HepG2 (cell line): ENCODE data around the gene ZNF511. TPM values are rescaled to one million over a fixed set of nuclear protein-coding genes. Genes with fewer than 3 reads are reported as not detected.

Experiments used
- ATAC-seq: fragments of 200-7000 bp; cut with Tn5 transposase; 3 replicates; pipeline ENCODE4 v1.9.1; 2020; ENCODE audit warnings: mild to moderate bottlenecking, moderate library complexity
- BruUV-seq: library from RNA; stranded (reverse); fragments of 400-500 nt; replicated peaks from 2 replicates; lab custom pipeline; 2021; lab: Mats Ljungman, UMichigan
- CTCF ChIA-PET: fragments of 300-600 bp; formaldehyde crosslinking; extraction: SDS; loops from one replicate; lab custom pipeline; 2021; ENCODE audit warnings: low total read pairs, inconsistent platforms, low intra/inter-chr PET ratio; lab: Yijun Ruan, JAX
- POLR2A ChIA-PET: fragments of 350-600 bp; sonication (Branson Sonifier 250); formaldehyde crosslinking; loops from one replicate; lab custom pipeline; 2020; ENCODE audit warnings: antibody characterized with exemption, inconsistent platforms; lab: Yijun Ruan, JAX
- DNase-seq: peaks from one replicate; pipeline ENCODE4 v3.0.0-alpha.2; 2015; ENCODE audit warnings: low spot score
- FAIRE-seq: peaks from 3 replicates; lab custom pipeline; 2011; peaks lifted over from hg19 to GRCh38; lab: Jason Lieb, UNC
- H2AFZ ChIP-seq: one replicate; pipeline ENCODE4 v1.6.1; 2011; ENCODE audit warnings: low read length, inconsistent platforms
- H3K27ac ChIP-seq: fragments of 300-600 bp; 3 replicates; pipeline ENCODE4 v1.8.0; 2011; ENCODE audit warnings: mixed run types, mild to moderate bottlenecking, mixed read lengths, low read length, inconsistent platforms; ENCODE audit not compliant: insufficient read depth; ENCODE audit errors: extremely low read length
- H3K27me3 ChIP-seq, 2 experiments: fragments of 200-600 bp in 1 of 2; 2 replicates in 1 of 2; 3 replicates in 1 of 2; pipeline versions ENCODE4 v1.6.0 to v1.8.0; 2011; ENCODE audit warnings: low read length in 2 of 2, mild to moderate bottlenecking in 2 of 2, moderate library complexity in 2 of 2, inconsistent platforms in 1 of 2; ENCODE audit not compliant: insufficient read depth in 2 of 2, control insufficient read depth in 1 of 2
- H3K36me3 ChIP-seq, 2 experiments: fragments of 200-600 bp in 1 of 2; replicated peaks in 1 of 2; 2 replicates in 1 of 2; 3 replicates in 1 of 2; pipeline versions ENCODE4 v1.5.1 to v1.8.0; 2011; ENCODE audit warnings: low read length in 2 of 2, inconsistent platforms in 1 of 2; ENCODE audit not compliant: insufficient read depth in 2 of 2, control insufficient read depth in 1 of 2
- H3K4me1 ChIP-seq: 2 replicates; pipeline ENCODE4 v1.5.1; 2012; ENCODE audit warnings: low read length, inconsistent platforms; ENCODE audit not compliant: insufficient read depth
- H3K4me2 ChIP-seq: 2 replicates; pipeline ENCODE4 v1.6.0; 2011; ENCODE audit warnings: low read depth, low read length, inconsistent platforms
- H3K4me3 ChIP-seq, 3 experiments: fragments of 200-600 bp in 1 of 3; sonication (generic), shearing (Covaris generic) in 1 of 3; replicated peaks in 1 of 3; 2 replicates each; pipeline ENCODE4 v1.5.1; 2011 to 2016; ENCODE audit warnings: low read length in 3 of 3, inconsistent platforms in 2 of 3, low read depth in 2 of 3, mild to moderate bottlenecking in 2 of 3, control low read depth in 1 of 3, mixed read lengths in 1 of 3; ENCODE audit not compliant: insufficient read depth in 1 of 3
- H3K79me2 ChIP-seq: one replicate; pipeline ENCODE4 v1.6.1; 2011; ENCODE audit warnings: low read length, inconsistent platforms; ENCODE audit not compliant: insufficient read depth
- H3K9ac ChIP-seq: 2 replicates; pipeline ENCODE4 v1.6.0; 2011; ENCODE audit warnings: mild to moderate bottlenecking, low read depth, low read length, inconsistent platforms; ENCODE audit not compliant: insufficient read depth
- H3K9me3 ChIP-seq: 2 replicates; pipeline ENCODE4 v1.5.1; 2012; ENCODE audit warnings: mild to moderate bottlenecking, low read length
- H4K20me1 ChIP-seq: 2 replicates; pipeline ENCODE4 v1.6.0; 2011; ENCODE audit warnings: inconsistent platforms, mild to moderate bottlenecking, low read length, moderate library complexity; ENCODE audit not compliant: insufficient read depth
- ARNT ChIP-seq: fragments of 450-650 bp; IDR thresholded peaks from 2 replicates; pipeline ENCODE4 v1.6.1; 2017
- FOXJ3 ChIP-seq: sonication (generic); formaldehyde crosslinking; IDR thresholded peaks from 2 replicates; pipeline ENCODE4 v1.4.0; 2020; ENCODE audit warnings: missing genetic modification reagents, mild to moderate bottlenecking, borderline replicate concordance
- GMEB2 ChIP-seq: IDR thresholded peaks from 2 replicates; pipeline ENCODE4 v1.6.1; 2016; ENCODE audit warnings: missing biosample characterization, missing genetic modification reagents, low read depth
- GRHL1 ChIP-seq: sonication (generic); formaldehyde crosslinking; conservative IDR thresholded peaks from 2 replicates; pipeline ENCODE4 v1.8.0; 2022; ENCODE audit warnings: missing genetic modification reagents
- GTF3A ChIP-seq: sonication (generic); formaldehyde crosslinking; conservative IDR thresholded peaks from 2 replicates; pipeline ENCODE4 v1.4.0; 2020; ENCODE audit warnings: mild to moderate bottlenecking, missing genetic modification reagents
- MLXIP ChIP-seq: sonication (generic); formaldehyde crosslinking; IDR thresholded peaks from 2 replicates; pipeline ENCODE4 v1.9.0; 2021; ENCODE audit warnings: missing genetic modification reagents, borderline replicate concordance
- NFATC3 ChIP-seq: sonication (generic); formaldehyde crosslinking; IDR thresholded peaks from 2 replicates; pipeline ENCODE4 v1.5.1; 2020; ENCODE audit warnings: mild to moderate bottlenecking, missing genetic modification reagents
- PBX3 ChIP-seq: sonication (generic); formaldehyde crosslinking; IDR thresholded peaks from 2 replicates; pipeline ENCODE4 v1.8.1; 2023; ENCODE audit warnings: missing genetic modification reagents, inconsistent platforms, borderline replicate concordance
- YEATS4 ChIP-seq: sonication (generic); formaldehyde crosslinking; IDR thresholded peaks from 2 replicates; pipeline ENCODE4 v1.4.0; 2020; ENCODE audit warnings: missing genetic modification reagents, borderline replicate concordance
- ZNF547 ChIP-seq: sonication (generic); formaldehyde crosslinking; IDR thresholded peaks from 2 replicates; pipeline ENCODE4 v1.5.1; 2020; ENCODE audit warnings: mild to moderate bottlenecking, missing genetic modification reagents
- WGBS: methylation state at CpG from one replicate; pipeline ENCODE4 v1.1.6; 2017; ENCODE audit warnings: low lambda C conversion rate; 5-methylcytosine and 5-hydroxymethylcytosine counted together
- in situ Hi-C: cut with HindIII; loops from 2 replicates; pipeline ENCODE4 v1.10.0; 2017; ENCODE audit warnings: low pct_unique_long_range_greater_than_20kb; ENCODE audit not compliant: extremely low pct_ligation_motif_present
- intact Hi-C: fragments of 100-400 bp; cut with micrococcal nuclease; formaldehyde crosslinking; loops from one replicate; pipeline ENCODE4 v1.10.0; 2022; ENCODE audit not compliant: unreplicated experiment
- polyA plus RNA-seq, 8 experiments: library from polyadenylated mRNA; depleted of rRNA in 3 of 8; stranded (reverse) in 7 of 8; unstranded in 1 of 8; fragments of >200 nt; fragmentation: Illumina TruSeq in 4 of 8; extraction: Trizol in 4 of 8; gene quantifications; 2 replicates each; pipeline versions ENCODE4 v1.2.1 to v1.2.3, GENCODE V29; 2011 to 2016; ENCODE audit warnings: low read depth in 4 of 8, missing spikeins in 1 of 8, mixed read lengths in 1 of 8; ENCODE audit not compliant: insufficient read depth in 1 of 8
- total RNA-seq, 5 experiments: library from RNA; depleted of rRNA; stranded (reverse); fragments of >200 nt; fragmentation: Illumina TruSeq; extraction: Trizol; gene quantifications; 2 replicates each; pipeline ENCODE4 v1.2.3, GENCODE V29; 2016; ENCODE audit warnings: low read depth in 1 of 5

ZNF511 gene
- total and polyA plus RNA-seq, 2 of the 13 experiments (the other 11 are each of a cell fraction or from before 2014, with no cell fraction given): 35.6 to 66.4 TPM

DNA sequence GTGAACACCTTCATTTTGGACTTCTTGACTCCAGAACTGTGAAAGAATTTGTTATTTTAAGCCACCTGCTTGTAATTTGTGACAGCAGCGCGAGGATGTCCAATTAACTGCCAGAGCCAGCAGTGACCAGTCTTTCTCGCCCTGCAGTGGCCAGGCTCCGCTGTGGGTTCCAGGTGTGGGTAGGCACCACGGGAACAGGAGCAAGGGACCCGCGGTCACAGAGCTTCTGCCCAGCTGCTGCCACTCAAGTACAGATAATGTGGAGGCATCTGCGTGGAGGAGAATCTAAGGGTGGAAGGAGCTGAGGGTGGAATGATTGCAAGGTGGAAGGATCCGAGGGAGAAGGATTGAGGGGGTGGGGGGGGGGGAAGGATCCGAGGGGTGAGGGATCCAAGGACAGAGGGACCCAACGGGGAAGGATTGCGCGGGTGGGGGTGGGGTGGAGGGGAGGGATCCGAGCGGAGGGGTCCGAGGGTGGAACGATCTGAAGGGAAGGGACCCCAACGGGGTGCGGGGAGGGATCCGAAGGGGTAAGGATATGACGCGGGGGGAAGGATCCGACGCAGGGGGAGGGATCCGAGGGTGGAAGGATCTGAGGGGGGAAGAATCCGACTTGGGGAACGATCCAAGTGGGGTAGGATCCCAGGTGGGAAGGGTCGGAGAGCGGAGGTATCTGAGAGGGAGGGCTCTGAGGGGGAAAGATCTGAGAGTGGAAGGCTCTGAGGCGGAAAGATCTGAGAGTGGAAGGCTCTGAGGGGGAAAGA lies 24.4 kb downstream of the ZNF511 start:
- 56% methylated on average over 30 of the region's 30 CpGs for WGBS
- no peak overlapping the region for H3K4me2 ChIP-seq
- no peak overlapping the region for H3K9ac ChIP-seq
- DNase-seq: no peak
- H3K27ac ChIP-seq: no peak overlapping the region
- no peaks in the 10 kb centered on the region for H3K36me3 ChIP-seq
- in situ Hi-C loops: no loop called here
- ATAC-seq: no peak
- H4K20me1 ChIP-seq: no peaks in the 10 kb centered on the region
- no peaks in the 10 kb centered on the region for H3K79me2 ChIP-seq
- H3K9me3 ChIP-seq: no peaks in the 10 kb centered on the region
- TF ChIP-seq YEATS4 (CRISPR knock-in tag) (no peak), ZNF547 (CRISPR knock-in tag) (no peak), NFATC3 (CRISPR knock-in tag) (no peak), GMEB2 (CRISPR knock-in tag) (no peak), MLXIP (CRISPR knock-in tag) (no peak), PBX3 (CRISPR knock-in tag) (no peak), GTF3A (CRISPR knock-in tag) (no peak), ARNT (no peak), FOXJ3 (CRISPR knock-in tag) (no peak), GRHL1 (CRISPR knock-in tag) (no peak)
- no peak overlapping the region for H3K4me3 ChIP-seq
- FAIRE-seq: no peak
- no TSS peak for BruUV-seq
- H3K27me3 ChIP-seq: peaks cover 10 to 76% of the 10 kb centered on the region in 2 experiments
- ChIA-PET POLR2A (no interaction called here), CTCF (no interaction called here)
- intact Hi-C loops: no loop called here
- no peak overlapping the region for H2AFZ ChIP-seq
- peaks cover 27% of the 10 kb centered on the region for H3K4me1 ChIP-seq
